ENCODE results near the gene WAPL. TPM values are rescaled to one million over a fixed set of nuclear protein-coding genes. Genes with fewer than 3 reads are reported as not detected.

Gene WAPL
- total RNA-seq, 1 donor from 2014 or later = 50.2 TPM

DNA sequence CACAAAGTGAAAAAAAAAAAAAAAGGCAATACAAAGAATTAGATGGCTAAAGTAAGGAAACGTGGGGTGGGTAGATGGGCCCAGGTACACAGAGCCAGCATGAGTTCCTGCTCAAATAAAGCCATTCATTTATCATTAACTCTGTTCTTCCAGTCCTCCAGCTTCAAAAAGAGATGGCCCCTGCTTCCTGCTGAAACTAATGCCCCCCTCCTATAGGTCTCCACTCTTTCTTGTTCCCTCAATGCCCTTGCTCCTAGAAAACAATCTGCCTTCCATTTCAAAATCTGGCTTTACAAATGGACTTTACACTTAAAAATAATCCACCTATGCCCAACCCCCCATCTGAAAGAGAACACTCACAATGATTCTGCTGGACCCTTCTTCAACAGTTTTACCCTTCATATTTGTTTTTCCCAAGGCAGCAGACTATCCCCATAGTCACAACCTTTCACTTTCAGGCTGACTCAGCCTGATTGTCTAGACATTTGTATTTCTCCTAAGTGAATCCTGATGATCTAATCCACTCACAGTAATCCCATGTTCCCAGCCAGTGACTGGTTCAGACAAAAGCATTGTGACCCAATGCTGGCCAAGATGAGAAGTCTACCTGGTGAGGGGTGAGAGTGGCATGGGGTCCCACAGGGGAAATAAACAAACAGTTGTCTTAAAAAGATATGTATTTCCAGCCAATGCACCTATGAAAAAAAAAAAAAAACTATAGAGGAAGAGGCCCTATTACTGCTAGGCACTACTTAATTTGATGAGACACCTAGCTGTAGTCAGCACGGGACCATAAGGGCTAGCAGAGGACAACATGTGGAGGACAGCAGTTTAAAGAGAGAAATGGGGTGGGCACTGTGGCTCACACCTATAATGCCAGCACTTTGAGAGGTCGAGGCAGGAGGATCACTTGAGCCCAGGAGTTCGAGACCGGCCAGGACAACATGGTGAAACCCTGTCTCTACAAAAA is 80.4 kb downstream of the WAPL start:
- H3K27me3 Mint-ChIP-seq (ENCODE audit: insufficient read depth) = no peaks in the 10 kb centered on the region
- DNase-seq (ENCODE audit: low spot score) = no peak
- H3K4me3 Mint-ChIP-seq = no peak overlapping the region
- H3K4me1 Mint-ChIP-seq (ENCODE audit: low read depth) = peaks cover 31% of the 10 kb centered on the region
- peak overlapping the region; percentile 54 for H3K27ac Mint-ChIP-seq
- H3K9me3 Mint-ChIP-seq = no peaks in the 10 kb centered on the region
- H3K36me3 Mint-ChIP-seq (ENCODE audit: low read depth) = peaks cover 49% of the 10 kb centered on the region
- intact Hi-C loops (cut with micrococcal nuclease) = loop anchor here (1.0 kb wide), 1 partner anchor 41 kb away; no protein-coding TSS in a partner anchor

DNA sequence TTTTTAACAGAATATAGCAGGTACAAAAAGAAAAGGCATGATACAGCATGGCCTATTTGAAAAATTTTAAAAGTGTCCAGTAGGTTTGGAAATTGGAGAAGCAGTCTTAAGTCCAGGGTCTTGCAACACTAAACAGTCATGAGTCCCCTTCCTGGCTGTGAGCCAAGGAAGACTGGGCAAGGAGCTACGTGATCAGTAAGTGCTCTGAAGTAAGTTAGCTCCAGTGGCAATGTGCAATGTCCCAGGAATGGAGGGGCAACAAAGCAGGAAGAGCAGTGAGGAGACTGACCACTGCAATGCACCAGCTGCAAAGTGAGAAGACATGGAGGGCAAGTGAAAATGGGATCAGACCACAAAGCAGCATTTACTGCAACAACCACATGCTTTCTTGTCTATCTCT is 82.0 kb downstream of the WAPL start:
- intact Hi-C loops (cut with micrococcal nuclease) = no loop called here
- H3K27ac Mint-ChIP-seq = peak overlapping the region; percentile 29

DNA sequence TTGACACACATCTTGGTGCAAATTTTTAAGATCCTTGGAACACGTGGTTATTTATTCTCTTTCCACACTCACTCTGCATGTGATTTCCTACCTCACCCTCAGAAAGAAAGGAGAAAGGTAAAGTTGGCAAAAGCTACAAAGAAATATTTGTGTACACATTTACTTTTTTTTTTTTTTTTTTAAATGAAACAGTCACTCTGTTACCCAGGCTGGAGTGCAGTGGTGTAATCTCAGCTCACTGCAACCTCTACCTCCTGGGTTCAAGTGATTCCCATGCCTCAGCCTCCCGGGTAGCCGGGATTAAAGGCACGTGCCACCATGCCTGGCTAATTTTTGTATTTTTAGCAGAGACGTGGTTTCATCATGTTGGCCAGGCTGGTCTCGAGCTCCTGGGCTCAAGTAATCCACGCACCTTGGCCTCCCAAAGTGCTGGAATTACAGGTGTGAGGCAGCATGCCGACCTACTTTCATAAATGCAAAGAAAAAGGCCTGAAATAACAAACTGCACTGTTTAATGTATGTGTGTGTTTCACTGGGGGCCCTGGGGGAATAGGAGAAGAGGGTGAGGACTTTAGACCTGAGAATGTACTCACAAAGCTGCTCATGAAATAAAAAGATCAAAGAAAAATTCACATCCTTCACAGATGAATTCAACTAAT is 83.4 kb downstream of the WAPL start:
- Mint-ChIP-seq H3K4me1 (ENCODE audit: low read depth) (peaks cover 30% of the 10 kb centered on the region), H3K4me3 (no peak overlapping the region), H3K36me3 (ENCODE audit: low read depth) (peaks cover 32% of the 10 kb centered on the region), H3K9me3 (no peaks in the 10 kb centered on the region), H3K27ac (peak overlapping the region; percentile 5), H3K27me3 (ENCODE audit: insufficient read depth) (no peaks in the 10 kb centered on the region)
- intact Hi-C loops (cut with micrococcal nuclease) = no loop called here
- DNase-seq (ENCODE audit: low spot score) = no peak

More for the DNA sequence above, 82.0 kb downstream of the WAPL start:
- H3K4me3 Mint-ChIP-seq = no peak overlapping the region
- H3K4me1 Mint-ChIP-seq (ENCODE audit: low read depth) = peaks cover 30% of the 10 kb centered on the region
- no peaks in the 10 kb centered on the region for H3K27me3 Mint-ChIP-seq (ENCODE audit: insufficient read depth)
- no peak for DNase-seq (ENCODE audit: low spot score)
- no peaks in the 10 kb centered on the region for H3K9me3 Mint-ChIP-seq
- H3K36me3 Mint-ChIP-seq (ENCODE audit: low read depth) = peaks cover 37% of the 10 kb centered on the region

DNA sequence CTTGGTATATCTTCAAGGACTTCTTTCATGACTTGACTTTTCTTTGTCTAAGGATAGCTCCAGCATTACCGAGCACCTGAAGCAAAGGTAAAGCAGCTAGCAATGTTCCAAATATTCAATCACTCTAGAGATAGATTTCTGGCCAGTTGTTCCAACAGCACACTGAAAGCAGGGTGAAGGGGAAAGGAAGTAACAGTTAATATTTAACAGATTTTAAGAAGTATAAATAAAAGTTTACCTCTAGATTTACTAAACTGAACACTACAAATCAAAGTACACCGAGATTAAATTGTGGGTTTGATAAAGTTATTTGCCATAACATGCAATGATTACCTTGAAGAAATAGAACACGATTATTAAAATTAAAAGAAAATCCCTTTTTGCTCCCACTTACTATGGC is 84.1 kb downstream of the WAPL start:
- Mint-ChIP-seq H3K9me3 (no peaks in the 10 kb centered on the region), H3K36me3 (ENCODE audit: low read depth) (peaks cover 28% of the 10 kb centered on the region), H3K4me1 (ENCODE audit: low read depth) (peaks cover 30% of the 10 kb centered on the region), H3K27ac (no peak overlapping the region), H3K4me3 (no peak overlapping the region), H3K27me3 (ENCODE audit: insufficient read depth) (no peaks in the 10 kb centered on the region)
- intact Hi-C loops (cut with micrococcal nuclease) = no loop called here
- DNase-seq (ENCODE audit: low spot score) = no peak

DNA sequence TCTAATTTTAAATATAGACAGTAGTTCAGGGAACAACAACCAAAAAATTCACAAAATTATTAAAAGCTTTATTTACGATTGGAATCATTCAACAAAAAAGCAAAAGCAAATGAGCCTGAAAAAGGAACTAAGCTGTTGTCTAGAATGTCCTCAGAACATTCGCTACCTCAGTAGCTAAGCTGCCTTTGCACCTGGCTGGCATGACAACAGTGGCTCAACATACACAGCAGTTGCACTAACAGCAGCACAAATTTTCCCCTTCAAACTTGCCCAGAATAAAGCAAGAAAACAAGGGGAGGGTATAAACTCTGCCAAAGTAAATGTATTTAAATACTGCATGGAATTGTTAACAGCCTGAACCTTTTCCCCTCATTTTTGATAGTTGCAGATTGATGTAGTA is 84.6 kb downstream of the WAPL start:
- DNase-seq (ENCODE audit: low spot score) = no peak
- Mint-ChIP-seq H3K4me1 (ENCODE audit: low read depth) (peaks cover 30% of the 10 kb centered on the region), H3K9me3 (no peaks in the 10 kb centered on the region), H3K36me3 (ENCODE audit: low read depth) (peaks cover 28% of the 10 kb centered on the region), H3K27ac (no peak overlapping the region), H3K27me3 (ENCODE audit: insufficient read depth) (no peaks in the 10 kb centered on the region), H3K4me3 (no peak overlapping the region)
- intact Hi-C loops (cut with micrococcal nuclease) = no loop called here

DNA sequence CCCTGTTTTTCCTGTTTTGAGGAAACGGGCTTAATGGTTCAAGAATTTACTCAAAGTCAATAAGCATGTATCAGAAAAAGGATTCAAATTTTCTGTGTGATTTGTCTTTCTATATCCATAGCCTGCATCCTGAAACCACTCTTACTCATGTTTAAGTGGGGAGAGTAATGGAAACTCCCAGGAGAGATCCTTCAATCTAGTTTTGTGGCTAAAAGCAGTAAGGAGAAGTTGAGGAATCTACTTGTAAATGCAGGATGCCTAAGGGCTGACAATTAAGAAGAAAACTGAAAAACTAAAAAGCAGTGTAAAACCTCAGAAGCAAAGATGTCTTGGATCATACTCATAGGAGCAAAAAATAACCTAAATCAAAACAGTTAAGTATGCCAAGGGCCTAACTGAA is 86.9 kb downstream of the WAPL start:
- no peaks in the 10 kb centered on the region for H3K27me3 Mint-ChIP-seq (ENCODE audit: insufficient read depth)
- H3K27ac Mint-ChIP-seq = no peak overlapping the region
- peaks cover 12% of the 10 kb centered on the region for H3K36me3 Mint-ChIP-seq (ENCODE audit: low read depth)
- H3K9me3 Mint-ChIP-seq = no peaks in the 10 kb centered on the region
- intact Hi-C loops (cut with micrococcal nuclease) = no loop called here
- no peak overlapping the region for H3K4me3 Mint-ChIP-seq
- no peak for DNase-seq (ENCODE audit: low spot score)
- peaks cover 13% of the 10 kb centered on the region for H3K4me1 Mint-ChIP-seq (ENCODE audit: low read depth)

DNA sequence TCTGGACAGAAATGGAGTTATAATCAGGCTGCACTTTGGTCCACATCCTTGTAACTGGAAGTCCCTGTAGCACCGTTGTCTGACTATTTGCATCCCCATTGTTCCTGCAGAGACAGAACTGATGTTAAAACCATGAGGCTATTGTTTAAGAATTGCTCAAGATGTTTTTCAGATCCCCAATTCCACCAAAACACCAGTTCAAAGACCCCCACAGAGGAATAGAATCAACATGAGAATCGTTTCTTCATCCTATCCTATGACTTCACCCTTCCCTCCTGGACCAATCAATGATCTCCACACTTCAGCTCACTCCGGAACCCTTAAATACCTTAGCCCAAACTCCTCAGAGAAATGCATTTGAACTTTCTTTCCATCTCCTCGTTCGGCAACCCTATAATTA is 97.9 kb downstream of the WAPL start:
- Mint-ChIP-seq H3K9me3 (no peaks in the 10 kb centered on the region), H3K36me3 (ENCODE audit: low read depth) (no peaks in the 10 kb centered on the region), H3K4me3 (no peak overlapping the region), H3K27ac (no peak overlapping the region), H3K27me3 (ENCODE audit: insufficient read depth) (peaks cover 6% of the 10 kb centered on the region), H3K4me1 (ENCODE audit: low read depth) (peaks cover 2% of the 10 kb centered on the region)
- intact Hi-C loops (cut with micrococcal nuclease) = no loop called here
- no peak for DNase-seq (ENCODE audit: low spot score)

DNA sequence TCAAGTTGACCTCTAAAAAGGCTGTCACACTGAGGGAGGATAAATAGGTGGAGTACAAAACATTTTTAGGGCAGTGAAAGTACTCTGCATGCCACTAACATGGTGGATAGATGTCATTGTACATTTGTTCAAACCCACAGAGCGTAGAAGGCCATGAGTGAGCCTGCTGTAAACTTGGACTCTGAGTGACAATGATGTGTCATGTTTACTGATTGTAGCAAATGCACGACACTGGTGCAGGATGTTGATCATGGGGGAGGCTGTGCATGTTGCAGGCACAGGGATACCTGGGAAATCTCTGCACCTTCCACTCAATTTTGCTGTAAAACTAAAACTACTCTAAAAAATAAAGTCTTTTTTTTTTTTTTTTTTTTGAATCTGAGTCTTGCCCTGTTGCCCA is 102.5 kb downstream of the WAPL start:
- DNase-seq (ENCODE audit: low spot score) = no peak
- peaks cover 11% of the 10 kb centered on the region for H3K4me1 Mint-ChIP-seq (ENCODE audit: low read depth)
- no peaks in the 10 kb centered on the region for H3K9me3 Mint-ChIP-seq
- no peak overlapping the region for H3K4me3 Mint-ChIP-seq
- H3K27me3 Mint-ChIP-seq (ENCODE audit: insufficient read depth) = peaks cover 12% of the 10 kb centered on the region
- intact Hi-C loops (cut with micrococcal nuclease) = no loop called here
- no peak overlapping the region for H3K27ac Mint-ChIP-seq
- H3K36me3 Mint-ChIP-seq (ENCODE audit: low read depth) = no peaks in the 10 kb centered on the region

DNA sequence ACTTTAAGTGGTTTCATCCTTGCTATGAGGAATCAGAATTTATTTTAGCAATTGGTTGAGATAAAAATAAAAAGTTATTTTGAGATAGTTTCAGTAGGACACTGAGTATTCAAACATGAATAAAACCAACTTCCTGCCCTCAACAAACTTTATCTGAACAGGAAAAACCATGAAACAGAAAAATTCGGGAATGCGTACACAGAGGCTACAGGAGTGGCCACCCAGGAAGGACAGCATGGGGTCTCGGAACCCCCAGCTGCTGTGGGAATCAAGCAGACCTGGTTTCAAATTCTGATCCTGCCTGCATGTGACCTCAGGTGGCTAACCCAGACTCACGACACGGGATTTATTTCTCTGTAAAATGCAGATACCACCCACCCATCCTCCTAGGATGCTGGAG is 106.0 kb downstream of the WAPL start:
- no peak for DNase-seq (ENCODE audit: low spot score)
- H3K27ac Mint-ChIP-seq = no peak overlapping the region
- peaks cover 9% of the 10 kb centered on the region for H3K27me3 Mint-ChIP-seq (ENCODE audit: insufficient read depth)
- H3K4me3 Mint-ChIP-seq = no peak overlapping the region
- intact Hi-C loops (cut with micrococcal nuclease) = no loop called here
- peaks cover 6% of the 10 kb centered on the region for H3K36me3 Mint-ChIP-seq (ENCODE audit: low read depth)
- H3K9me3 Mint-ChIP-seq = peaks cover 6% of the 10 kb centered on the region
- H3K4me1 Mint-ChIP-seq (ENCODE audit: low read depth) = peaks cover 38% of the 10 kb centered on the region

DNA sequence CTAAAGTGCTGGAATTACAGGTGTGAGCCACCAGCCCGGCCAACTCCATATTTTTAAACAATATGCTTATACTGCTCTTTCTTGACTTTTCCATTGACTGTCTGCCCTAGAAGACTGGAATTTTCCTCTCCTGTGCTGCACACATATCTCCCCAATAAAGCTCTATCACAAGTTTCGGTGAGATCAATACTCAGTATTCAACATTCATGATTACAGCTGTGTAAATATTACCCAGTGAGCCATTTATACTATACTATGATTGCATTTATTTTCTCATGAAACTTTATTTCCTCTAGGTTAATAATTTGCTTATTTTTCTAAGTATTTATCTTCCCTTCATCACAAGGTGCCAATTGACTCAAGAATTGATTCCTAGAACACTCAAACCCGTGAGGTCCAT is 106.5 kb downstream of the WAPL start:
- no peak overlapping the region for H3K4me3 Mint-ChIP-seq

DNA sequence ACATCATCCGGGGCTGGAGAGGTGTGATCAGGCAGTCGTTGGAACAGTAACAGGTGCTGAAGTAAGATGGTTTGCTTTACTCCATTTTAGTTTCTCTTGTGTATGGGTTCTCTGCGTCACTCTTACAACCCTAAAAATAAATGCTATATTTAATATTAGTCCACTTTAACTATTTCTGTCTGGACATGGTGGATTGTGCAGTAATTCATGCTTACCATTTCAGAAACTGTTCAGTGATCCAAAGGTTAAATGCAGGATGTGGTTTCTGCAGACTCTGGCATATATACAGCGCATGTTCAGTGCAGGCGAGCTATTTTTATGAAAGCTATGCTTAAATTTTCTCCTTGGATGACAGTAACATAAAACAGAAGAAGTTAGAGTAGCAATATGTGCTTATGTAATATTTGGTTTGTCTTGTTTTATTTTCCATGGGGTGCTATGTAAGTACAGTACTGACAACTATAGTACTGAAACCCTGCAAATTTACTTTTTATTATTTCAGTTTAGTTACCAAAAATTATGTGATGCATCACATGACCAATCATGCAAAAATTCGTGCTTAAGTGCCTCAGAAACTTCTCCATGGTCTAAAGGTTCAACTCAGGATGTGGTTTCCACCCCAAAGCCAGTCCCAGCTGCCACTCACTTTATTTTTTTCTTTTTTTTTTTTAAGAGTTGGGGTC is 108.4 kb downstream of the WAPL start:
- intact Hi-C loops (cut with micrococcal nuclease) = loop anchor here (1.0 kb wide), 1 partner anchor 13 kb away; no protein-coding TSS in a partner anchor
- DNase-seq (ENCODE audit: low spot score) = no peak
- Mint-ChIP-seq H3K36me3 (ENCODE audit: low read depth) (peaks cover 6% of the 10 kb centered on the region), H3K4me3 (peak overlapping the region; percentile 42), H3K27ac (peak overlapping the region; percentile 84), H3K4me1 (ENCODE audit: low read depth) (peaks cover 36% of the 10 kb centered on the region), H3K27me3 (ENCODE audit: insufficient read depth) (peaks cover 7% of the 10 kb centered on the region), H3K9me3 (peaks cover 7% of the 10 kb centered on the region)

More for the DNA sequence above, 106.5 kb downstream of the WAPL start:
- Mint-ChIP-seq H3K27me3 (ENCODE audit: insufficient read depth) (peaks cover 9% of the 10 kb centered on the region), H3K27ac (peak overlapping the region; percentile 53), H3K36me3 (ENCODE audit: low read depth) (peaks cover 6% of the 10 kb centered on the region), H3K4me1 (ENCODE audit: low read depth) (peaks cover 41% of the 10 kb centered on the region), H3K9me3 (peaks cover 7% of the 10 kb centered on the region)
- DNase-seq (ENCODE audit: low spot score) = no peak
- intact Hi-C loops (cut with micrococcal nuclease) = no loop called here

DNA sequence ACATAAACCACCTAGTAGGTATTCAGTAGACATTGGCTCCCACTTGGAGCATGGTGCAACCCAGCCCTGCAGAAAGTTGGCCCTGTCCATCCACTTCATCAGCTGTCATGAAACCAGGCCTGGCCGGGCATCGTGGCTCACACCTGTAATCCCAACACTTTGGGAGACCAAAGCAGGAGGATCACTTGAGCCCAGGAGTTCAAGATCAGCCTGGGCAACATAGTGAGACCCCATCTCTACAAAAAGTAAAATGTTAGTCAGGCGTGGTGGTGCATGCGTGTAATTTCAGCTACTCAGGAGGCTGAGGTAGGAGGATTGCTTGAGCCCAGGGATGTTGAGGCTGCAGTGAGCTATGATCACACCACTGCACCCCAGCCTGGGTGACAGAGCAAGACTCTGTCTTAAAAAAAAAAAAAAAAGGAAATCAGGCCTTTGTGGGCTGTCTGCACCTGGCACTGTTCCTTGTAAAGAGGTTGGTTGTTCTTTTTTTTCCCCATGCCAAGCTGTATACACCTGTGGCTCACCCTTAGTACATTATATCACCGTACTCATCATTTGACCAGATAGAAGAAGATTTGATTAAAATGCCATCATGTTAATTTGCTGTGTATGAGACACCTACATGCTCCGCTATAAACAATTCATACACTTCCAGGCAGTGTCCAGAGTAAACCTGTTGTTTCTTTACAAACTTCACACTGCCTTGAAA is 109.6 kb downstream of the WAPL start:
- peaks cover 7% of the 10 kb centered on the region for H3K9me3 Mint-ChIP-seq
- H3K4me3 Mint-ChIP-seq = peak overlapping the region; percentile 68
- no peak for DNase-seq (ENCODE audit: low spot score)
- intact Hi-C loops (cut with micrococcal nuclease) = no loop called here
- peaks cover 6% of the 10 kb centered on the region for H3K36me3 Mint-ChIP-seq (ENCODE audit: low read depth)
- peaks cover 36% of the 10 kb centered on the region for H3K4me1 Mint-ChIP-seq (ENCODE audit: low read depth)
- peaks cover 7% of the 10 kb centered on the region for H3K27me3 Mint-ChIP-seq (ENCODE audit: insufficient read depth)
- H3K27ac Mint-ChIP-seq = peak overlapping the region; percentile 88

Measured in activated T-helper 1 cell treated with anti-CD3 and anti-CD28 coated beads, Interleukin-12 subunit alpha, Interleukin-12 subunit beta, Interleukin-2, Interleukin-4 antibody, amounts not matched to agents 30 ng/mL and 10 ng/mL and 1 ng/mL, durations not matched to agents 14 hours and 24 hours and 36 hours (primary cell).